Measurements from ENCODE around the gene TGFB1. TPM values are rescaled to one million over a fixed set of nuclear protein-coding genes. Genes with fewer than 3 reads are reported as not detected.
"Not testable (repeated sequence)": the region's sequence is repeated elsewhere in the genome, so short reads cannot be mapped to it uniquely, and the experiment has no call there.

The TGFB1 gene
- total RNA-seq, 2 experiments from 2014 or later = 108 to 110 TPM

DNA sequence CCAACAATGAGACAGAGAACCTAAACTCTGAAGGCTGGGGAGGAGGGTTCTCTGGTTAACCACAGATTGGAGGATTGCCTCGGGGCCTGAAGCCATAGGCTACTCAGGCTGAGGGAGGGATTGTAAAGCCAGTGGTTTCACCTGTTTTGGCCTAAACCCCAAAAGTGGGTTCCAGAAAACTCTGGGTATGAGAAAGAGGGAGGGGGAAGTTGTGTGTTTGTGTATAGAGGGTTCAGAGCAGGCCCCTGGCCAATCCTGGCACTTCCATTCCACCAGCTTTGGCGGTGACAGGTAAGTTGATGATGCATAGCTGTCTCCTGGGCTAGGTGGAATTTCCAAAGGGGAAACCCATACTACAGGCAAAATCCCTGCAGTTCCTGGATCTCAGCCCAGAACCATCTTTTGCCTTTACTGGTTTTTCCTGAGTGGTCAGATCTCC, 57.3 kb downstream of the TGFB1 start:
- no peaks in the 10 kb centered on the region for H3K27me3 Mint-ChIP-seq
- peaks cover 85% of the 10 kb centered on the region for H3K36me3 Mint-ChIP-seq
- CTCF ChIA-PET = interaction anchor here (1.3 to 4.7 kb wide), 3 partner anchors 13 to 33 kb away, joined by 3 to 23 read pairs (median 5); partner anchors contain the start of gene HNRNPUL1
- H3K4me3 Mint-ChIP-seq = no peak overlapping the region
- intact Hi-C loops (cut with micrococcal nuclease) = no loop called here
- no peaks in the 10 kb centered on the region for H3K9me3 Mint-ChIP-seq
- DNase-seq = no peak
- H3K4me1 Mint-ChIP-seq (ENCODE audit: low read depth) = peaks cover 75% of the 10 kb centered on the region
- POLR2A ChIA-PET = no interaction called here
- H3K27ac Mint-ChIP-seq = peak overlapping the region; percentile 85

DNA sequence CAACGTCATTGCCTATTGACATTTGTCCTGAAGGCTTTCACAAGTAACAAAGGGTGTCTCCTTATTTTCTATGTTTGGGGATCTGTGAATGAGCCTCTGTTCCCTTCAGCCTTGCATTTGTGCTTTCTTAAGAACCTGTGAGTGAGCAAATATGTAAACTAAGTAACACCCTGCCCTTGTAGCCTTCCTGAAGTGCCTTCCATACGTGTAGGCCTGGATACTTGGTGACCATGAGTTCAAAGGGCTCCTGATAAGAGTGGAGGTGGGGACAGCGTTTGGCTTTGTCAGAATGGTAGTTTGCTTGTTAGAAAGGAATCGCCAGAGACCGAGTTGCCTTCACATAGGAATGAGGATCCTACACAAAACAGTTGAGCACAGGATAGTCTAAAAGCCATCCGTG, 58.2 kb downstream of the TGFB1 start:
- CTCF ChIA-PET = interaction anchor here (1.2 kb wide), 1 partner anchor 12 kb away, joined by 3 read pairs; no protein-coding TSS in a partner anchor
- Mint-ChIP-seq H3K4me1 (ENCODE audit: low read depth) (peaks cover 66% of the 10 kb centered on the region), H3K36me3 (peaks cover 83% of the 10 kb centered on the region), H3K27me3 (no peaks in the 10 kb centered on the region), H3K27ac (peak overlapping the region; percentile 85), H3K4me3 (no peak overlapping the region), H3K9me3 (no peaks in the 10 kb centered on the region)
- no peak for DNase-seq
- intact Hi-C loops (cut with micrococcal nuclease) = no loop called here
- POLR2A ChIA-PET = no interaction called here

DNA sequence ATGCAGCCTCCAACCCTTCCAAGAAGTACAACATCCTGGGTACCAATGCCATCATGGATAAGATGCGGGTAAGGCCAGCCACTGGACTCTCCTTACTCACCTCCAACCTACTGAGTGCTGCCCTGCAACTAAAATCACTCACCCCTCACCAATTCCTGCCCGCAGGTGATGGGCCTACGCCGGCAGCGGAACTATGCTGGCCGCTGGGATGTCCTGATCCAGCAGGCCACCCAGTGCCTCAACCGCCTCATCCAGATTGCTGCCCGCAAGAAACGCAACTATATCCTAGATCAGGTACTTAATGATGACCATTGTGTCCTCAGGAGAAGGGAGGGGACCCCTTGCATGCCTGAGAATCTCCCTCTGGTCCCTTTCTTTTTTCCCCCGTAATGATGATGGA, 59.3 kb downstream of the TGFB1 start:
- ChIA-PET POLR2A (no interaction called here), CTCF (no interaction called here)
- DNase-seq = no peak
- no peaks in the 10 kb centered on the region for H3K27me3 Mint-ChIP-seq
- intact Hi-C loops (cut with micrococcal nuclease) = no loop called here
- peaks cover 74% of the 10 kb centered on the region for H3K36me3 Mint-ChIP-seq
- no peak overlapping the region for H3K4me3 Mint-ChIP-seq
- no peaks in the 10 kb centered on the region for H3K9me3 Mint-ChIP-seq
- no peak overlapping the region for H3K27ac Mint-ChIP-seq
- peaks cover 54% of the 10 kb centered on the region for H3K4me1 Mint-ChIP-seq (ENCODE audit: low read depth)

DNA sequence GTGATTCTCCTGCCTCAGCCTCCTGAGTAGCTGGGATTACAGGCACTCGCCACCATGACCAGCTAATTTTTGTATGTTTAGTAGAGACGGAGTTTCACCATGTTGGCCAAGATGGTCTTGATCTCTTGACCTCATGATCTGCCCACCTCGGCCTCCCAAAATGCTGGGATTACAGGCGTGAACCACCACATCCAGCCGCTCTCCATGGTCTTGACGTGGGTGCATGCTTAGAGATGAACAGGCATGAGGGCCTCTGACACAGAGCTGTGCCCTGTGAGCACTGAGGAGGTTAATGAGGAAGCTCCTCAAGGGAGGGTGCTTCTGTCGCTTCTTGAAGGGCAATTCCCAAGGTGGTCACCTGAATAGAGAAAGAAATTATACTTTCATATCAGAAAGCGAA, 63.9 kb downstream of the TGFB1 start:
- DNase-seq; intact Hi-C loops (cut with micrococcal nuclease); H3K9me3 Mint-ChIP-seq; H3K27me3 Mint-ChIP-seq; POLR2A ChIA-PET; H3K27ac Mint-ChIP-seq; H3K4me3 Mint-ChIP-seq: not testable (repeated sequence)
- H3K4me1 Mint-ChIP-seq (ENCODE audit: low read depth) = peaks cover 12% of the 10 kb centered on the region
- CTCF ChIA-PET = interaction anchor here (1.2 kb wide), 1 partner anchor 13 kb away, joined by 4 read pairs; no protein-coding TSS in a partner anchor
- peaks cover 58% of the 10 kb centered on the region for H3K36me3 Mint-ChIP-seq

DNA sequence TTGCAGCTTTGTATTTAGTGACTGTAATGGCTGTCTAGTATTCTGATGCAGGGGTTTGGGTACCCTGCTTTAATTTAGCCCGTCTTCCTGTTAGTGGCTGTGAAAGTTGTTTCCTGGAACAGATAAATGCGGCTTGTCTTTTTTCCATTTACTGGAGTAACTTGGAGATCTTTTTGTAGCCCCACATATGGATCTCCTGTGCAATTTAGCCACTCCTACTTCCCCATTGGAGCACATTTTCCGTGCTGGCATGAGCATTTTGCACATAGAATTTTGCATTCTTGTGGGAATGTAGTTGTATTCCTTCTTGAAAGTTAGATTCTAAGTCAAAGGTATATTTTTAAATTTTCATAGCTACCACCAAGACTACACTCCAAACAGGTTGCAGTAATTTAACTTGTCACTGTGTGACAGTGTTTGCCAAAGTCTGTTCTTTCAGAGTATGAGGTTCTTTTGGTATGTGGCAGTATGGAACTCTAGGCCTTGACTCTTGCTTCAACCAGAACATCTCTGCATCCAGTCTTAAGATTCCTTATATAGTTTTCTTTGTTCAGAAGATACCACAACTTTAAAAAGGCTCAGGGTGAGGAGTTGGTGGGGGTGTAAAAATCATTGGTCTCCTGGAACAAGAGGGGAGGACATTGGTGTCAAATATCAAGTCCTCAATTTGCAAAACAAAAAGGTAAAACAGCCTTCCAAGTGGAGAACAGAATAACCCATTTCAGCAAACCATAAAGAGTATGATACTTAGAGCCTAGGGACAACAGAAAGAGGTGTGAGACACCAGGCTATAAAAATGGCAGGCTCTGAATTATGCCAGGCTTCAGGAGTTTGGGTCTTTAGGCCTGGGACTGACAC, 64.8 kb downstream of the TGFB1 start:
- H3K27ac Mint-ChIP-seq = peak overlapping the region; percentile 38
- ChIA-PET POLR2A (interaction anchor here (1.1 kb wide), 1 partner anchor 26 kb away, joined by 3 read pairs; no protein-coding TSS in a partner anchor), CTCF (interaction anchor here (1.2 kb wide), 1 partner anchor 14 kb away, joined by 4 read pairs; no protein-coding TSS in a partner anchor)
- no peaks in the 10 kb centered on the region for H3K9me3 Mint-ChIP-seq
- no peaks in the 10 kb centered on the region for H3K27me3 Mint-ChIP-seq
- intact Hi-C loops (cut with micrococcal nuclease) = no loop called here
- peaks cover 54% of the 10 kb centered on the region for H3K36me3 Mint-ChIP-seq
- DNase-seq = no peak
- H3K4me3 Mint-ChIP-seq = no peak overlapping the region
- peaks cover 3% of the 10 kb centered on the region for H3K4me1 Mint-ChIP-seq (ENCODE audit: low read depth)

Other genes starting within 250 kb of the TGFB1 start
- not detected for gene CYP2F1, start 239.5 kb downstream of the TGFB1 start, total RNA-seq
- gene CYP2S1, start 160.7 kb downstream of the TGFB1 start, total RNA-seq = under 1 TPM; 0.75 to 0.76 TPM
- gene AXL, start 134.7 kb downstream of the TGFB1 start, total RNA-seq = under 1 TPM; 0.17 to 0.31 TPM
- gene HNRNPUL1, start 89.5 kb downstream of the TGFB1 start, total RNA-seq = 100 to 1,000 TPM; 290 to 295 TPM
- 10 to 100 TPM; 20.5 to 23.4 TPM for gene CCDC97, start 43.8 kb downstream of the TGFB1 start, total RNA-seq
- 1 to 10 TPM; 4.7 to 5.1 TPM for gene B9D2, start 10.2 kb upstream of the TGFB1 start, total RNA-seq
- gene TMEM91, start 22.6 kb upstream of the TGFB1 start, total RNA-seq = 1 to 10 TPM; 4.5 to 4.6 TPM
- gene EXOSC5, start 43.4 kb upstream of the TGFB1 start, total RNA-seq = 10 to 100 TPM; 43.0 to 45.5 TPM
- gene BCKDHA, start 43.9 kb upstream of the TGFB1 start, total RNA-seq = 10 to 100 TPM; 17.4 to 23.2 TPM
- gene B3GNT8, start 73.5 kb upstream of the TGFB1 start, total RNA-seq = under 1 TPM; 0.55 to 0.68 TPM
- gene DMAC2, start 86.0 kb upstream of the TGFB1 start, total RNA-seq = 10 to 100 TPM; 47.5 to 47.8 TPM
- gene ERICH4, start 89.2 kb upstream of the TGFB1 start, total RNA-seq = not detected
- 10 to 100 TPM; 40.8 to 40.9 TPM for gene CEACAM21, start 222.2 kb upstream of the TGFB1 start, total RNA-seq

Data from activated CD4-positive, alpha-beta memory T cell treated with anti-CD3 and anti-CD28 coated beads for 36 hours (primary cell).